HepG2 (cell line): ENCODE data around the gene LRRC32. TPM values are rescaled to one million over a fixed set of nuclear protein-coding genes. Genes with fewer than 3 reads are reported as not detected.

Source experiments
- ATAC-seq: fragments of 200-7000 bp; cut with Tn5 transposase; 3 replicates; pipeline ENCODE4 v1.9.1; 2020; ENCODE audit warnings: mild to moderate bottlenecking, moderate library complexity
- BruUV-seq: library from RNA; stranded (reverse); fragments of 400-500 nt; replicated peaks from 2 replicates; lab custom pipeline; 2021; lab: Mats Ljungman, UMichigan
- CTCF ChIA-PET: fragments of 300-600 bp; formaldehyde crosslinking; extraction: SDS; loops from one replicate; lab custom pipeline; 2021; ENCODE audit warnings: low total read pairs, inconsistent platforms, low intra/inter-chr PET ratio; lab: Yijun Ruan, JAX
- POLR2A ChIA-PET: fragments of 350-600 bp; sonication (Branson Sonifier 250); formaldehyde crosslinking; loops from one replicate; lab custom pipeline; 2020; ENCODE audit warnings: antibody characterized with exemption, inconsistent platforms; lab: Yijun Ruan, JAX
- DNase-seq: peaks from one replicate; pipeline ENCODE4 v3.0.0-alpha.2; 2015; ENCODE audit warnings: low spot score
- FAIRE-seq: peaks from 3 replicates; lab custom pipeline; 2011; peaks lifted over from hg19 to GRCh38; lab: Jason Lieb, UNC
- H2AFZ ChIP-seq: one replicate; pipeline ENCODE4 v1.6.1; 2011; ENCODE audit warnings: low read length, inconsistent platforms
- H3K27ac ChIP-seq: fragments of 300-600 bp; 3 replicates; pipeline ENCODE4 v1.8.0; 2011; ENCODE audit warnings: mixed run types, mild to moderate bottlenecking, mixed read lengths, low read length, inconsistent platforms; ENCODE audit not compliant: insufficient read depth; ENCODE audit errors: extremely low read length
- H3K27me3 ChIP-seq, 2 experiments: fragments of 200-600 bp in 1 of 2; 2 replicates in 1 of 2; 3 replicates in 1 of 2; pipeline versions ENCODE4 v1.6.0 to v1.8.0; 2011; ENCODE audit warnings: low read length in 2 of 2, mild to moderate bottlenecking in 2 of 2, moderate library complexity in 2 of 2, inconsistent platforms in 1 of 2; ENCODE audit not compliant: insufficient read depth in 2 of 2, control insufficient read depth in 1 of 2
- H3K36me3 ChIP-seq, 2 experiments: fragments of 200-600 bp in 1 of 2; replicated peaks in 1 of 2; 2 replicates in 1 of 2; 3 replicates in 1 of 2; pipeline versions ENCODE4 v1.5.1 to v1.8.0; 2011; ENCODE audit warnings: low read length in 2 of 2, inconsistent platforms in 1 of 2; ENCODE audit not compliant: insufficient read depth in 2 of 2, control insufficient read depth in 1 of 2
- H3K4me1 ChIP-seq: 2 replicates; pipeline ENCODE4 v1.5.1; 2012; ENCODE audit warnings: low read length, inconsistent platforms; ENCODE audit not compliant: insufficient read depth
- H3K4me2 ChIP-seq: 2 replicates; pipeline ENCODE4 v1.6.0; 2011; ENCODE audit warnings: low read depth, low read length, inconsistent platforms
- H3K4me3 ChIP-seq, 3 experiments: fragments of 200-600 bp in 1 of 3; sonication (generic), shearing (Covaris generic) in 1 of 3; replicated peaks in 1 of 3; 2 replicates each; pipeline ENCODE4 v1.5.1; 2011 to 2016; ENCODE audit warnings: low read length in 3 of 3, inconsistent platforms in 2 of 3, low read depth in 2 of 3, mild to moderate bottlenecking in 2 of 3, control low read depth in 1 of 3, mixed read lengths in 1 of 3; ENCODE audit not compliant: insufficient read depth in 1 of 3
- H3K79me2 ChIP-seq: one replicate; pipeline ENCODE4 v1.6.1; 2011; ENCODE audit warnings: low read length, inconsistent platforms; ENCODE audit not compliant: insufficient read depth
- H3K9ac ChIP-seq: 2 replicates; pipeline ENCODE4 v1.6.0; 2011; ENCODE audit warnings: mild to moderate bottlenecking, low read depth, low read length, inconsistent platforms; ENCODE audit not compliant: insufficient read depth
- H3K9me3 ChIP-seq: 2 replicates; pipeline ENCODE4 v1.5.1; 2012; ENCODE audit warnings: mild to moderate bottlenecking, low read length
- H4K20me1 ChIP-seq: 2 replicates; pipeline ENCODE4 v1.6.0; 2011; ENCODE audit warnings: inconsistent platforms, mild to moderate bottlenecking, low read length, moderate library complexity; ENCODE audit not compliant: insufficient read depth
- ATAD3A ChIP-seq: sonication (generic); formaldehyde crosslinking; IDR thresholded peaks from 2 replicates; pipeline ENCODE4 v1.4.0; 2020; ENCODE audit warnings: missing genetic modification reagents
- GTF2F1 ChIP-seq: fragments of 150-350 bp; IDR thresholded peaks from 2 replicates; pipeline ENCODE4 v1.6.1; 2014; ENCODE audit warnings: low read length
- KIAA2018 ChIP-seq: sonication (generic); formaldehyde crosslinking; IDR thresholded peaks from 2 replicates; pipeline ENCODE4 v1.5.0; 2020; ENCODE audit warnings: mild to moderate bottlenecking, missing genetic modification reagents, borderline replicate concordance
- SKIL ChIP-seq: sonication (generic); formaldehyde crosslinking; IDR thresholded peaks from 2 replicates; pipeline ENCODE4 v1.8.0; 2022; ENCODE audit warnings: missing genetic modification reagents, mild to moderate bottlenecking, moderate library complexity, borderline replicate concordance
- TRIM22 ChIP-seq: fragments of 450-650 bp; IDR thresholded peaks from 2 replicates; pipeline ENCODE4 v1.6.1; 2017
- ZBTB26 ChIP-seq: IDR thresholded peaks from 2 replicates; pipeline ENCODE4 v1.6.1; 2016; ENCODE audit warnings: missing compliant biosample characterization, missing genetic modification reagents, borderline replicate concordance
- ZNF18 ChIP-seq: sonication (generic); formaldehyde crosslinking; IDR thresholded peaks from 2 replicates; pipeline ENCODE4 v1.8.0; 2022; ENCODE audit warnings: mild to moderate bottlenecking, missing genetic modification reagents; ENCODE audit not compliant: insufficient replicate concordance
- WGBS: methylation state at CpG from one replicate; pipeline ENCODE4 v1.1.6; 2017; ENCODE audit warnings: low lambda C conversion rate; 5-methylcytosine and 5-hydroxymethylcytosine counted together
- in situ Hi-C: cut with HindIII; loops from 2 replicates; pipeline ENCODE4 v1.10.0; 2017; ENCODE audit warnings: low pct_unique_long_range_greater_than_20kb; ENCODE audit not compliant: extremely low pct_ligation_motif_present
- intact Hi-C: fragments of 100-400 bp; cut with micrococcal nuclease; formaldehyde crosslinking; loops from one replicate; pipeline ENCODE4 v1.10.0; 2022; ENCODE audit not compliant: unreplicated experiment
- polyA plus RNA-seq, 8 experiments: library from polyadenylated mRNA; depleted of rRNA in 3 of 8; stranded (reverse) in 7 of 8; unstranded in 1 of 8; fragments of >200 nt; fragmentation: Illumina TruSeq in 4 of 8; extraction: Trizol in 4 of 8; gene quantifications; 2 replicates each; pipeline versions ENCODE4 v1.2.1 to v1.2.3, GENCODE V29; 2011 to 2016; ENCODE audit warnings: low read depth in 4 of 8, missing spikeins in 1 of 8, mixed read lengths in 1 of 8; ENCODE audit not compliant: insufficient read depth in 1 of 8
- total RNA-seq, 5 experiments: library from RNA; depleted of rRNA; stranded (reverse); fragments of >200 nt; fragmentation: Illumina TruSeq; extraction: Trizol; gene quantifications; 2 replicates each; pipeline ENCODE4 v1.2.3, GENCODE V29; 2016; ENCODE audit warnings: low read depth in 1 of 5

LRRC32 gene
- total and polyA plus RNA-seq, 2 of the 13 experiments (the other 11 are each of a cell fraction or from before 2014, with no cell fraction given), result 0.07 TPM; not detected in 1

- TF ChIP-seq SKIL (no peak), ATAD3A (CRISPR knock-in tag) (no peak), ZNF18 (CRISPR knock-in tag) (no peak), TRIM22 (no peak)
- TF ChIP-seq, all 625 proteins: peak for 0
Observed at GRCh38 chr11:76717369-76717768, 46.8 kb upstream of the LRRC32 start (continued).

GRCh38 chr11:76716268-76716667 is 45.7 kb upstream of the LRRC32 start:
- in situ Hi-C loops, result no loop called here
- 66% methylated on average over 5 of the region's 9 CpGs for WGBS
- Histone ChIP-seq H3K79me2 (no peaks in the 10 kb centered on the region), H3K27ac (no peak overlapping the region), H3K4me1 (no peaks in the 10 kb centered on the region), H3K27me3 (no peaks in the 10 kb centered on the region), H3K9ac (no peak overlapping the region), H3K4me2 (no peak overlapping the region), H3K4me3 (no peak overlapping the region), H3K9me3 (no peaks in the 10 kb centered on the region), H3K36me3 (no peaks in the 10 kb centered on the region), H4K20me1 (no peaks in the 10 kb centered on the region), H2AFZ (no peak overlapping the region)
- ATAC-seq (no peak), DNase-seq (no peak), FAIRE-seq (no peak)
- BruUV-seq, result no TSS peak
- intact Hi-C loops, result no loop called here
- ChIA-PET POLR2A (no interaction called here), CTCF (no interaction called here)
- TF ChIP-seq ZBTB26, result no peak
- no peak for TF ChIP-seq KIAA2018 (CRISPR knock-in tag)
- no peak for TF ChIP-seq GTF2F1
